ENCODE data around the gene ZNF626. TPM values are rescaled to one million over a fixed set of nuclear protein-coding genes. Genes with fewer than 3 reads are reported as not detected.
A peak's percentile ranks its signal among the peaks of the same experiment; 100 is the strongest.
"Not testable (repeated sequence)": the region's sequence is repeated elsewhere in the genome, so short reads cannot be mapped to it uniquely, and the experiment has no call there.

ZNF626 gene
- 18.1 TPM for polyA plus RNA-seq (ENCODE audit: insufficient read length)

GRCh38 chr19:20661150-20661819 lies at the start of gene ZNF626:
Gene ZNF626, minus strand, starts transcription at chr19:20661571. Its CDS starts 125 bp downstream, at chr19:20661446.
- DNase-seq (ENCODE audit: low read depth), result peak; percentile 98

GRCh38 chr19:20669263-20669662 lies 7.9 kb upstream of the ZNF626 start:
- DNase-seq (ENCODE audit: low read depth), result no peak

GRCh38 chr19:20667281-20667680 lies 5.9 kb upstream of the ZNF626 start:
- no peak for DNase-seq (ENCODE audit: low read depth)

- DNase-seq (ENCODE audit: low read depth), result no peak
These were observed 3.8 kb upstream of the ZNF626 start for GRCh38 chr19:20664901-20665781.

DNA sequence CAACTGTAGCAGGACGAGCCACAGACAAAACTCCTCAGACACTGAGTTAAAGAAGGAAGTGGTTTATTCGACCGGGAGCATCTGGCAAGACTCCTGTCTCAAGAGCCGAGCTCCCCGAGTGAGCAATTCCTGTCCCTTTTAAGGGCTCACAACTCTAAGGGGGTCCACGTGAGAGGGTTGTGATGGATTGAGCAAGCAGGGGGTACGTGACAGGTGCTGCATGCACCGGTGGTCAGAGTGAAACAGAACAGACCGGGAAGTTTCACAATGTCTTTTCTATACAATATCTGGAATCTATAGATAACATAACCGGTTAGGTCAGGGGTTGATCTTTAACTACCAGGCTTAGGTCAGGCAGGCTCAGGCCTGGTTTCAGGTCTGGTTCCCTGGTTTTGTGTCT lies 3.1 kb upstream of the ZNF626 start:
- DNase-seq (ENCODE audit: low read depth), result not testable (repeated sequence)

DNA sequence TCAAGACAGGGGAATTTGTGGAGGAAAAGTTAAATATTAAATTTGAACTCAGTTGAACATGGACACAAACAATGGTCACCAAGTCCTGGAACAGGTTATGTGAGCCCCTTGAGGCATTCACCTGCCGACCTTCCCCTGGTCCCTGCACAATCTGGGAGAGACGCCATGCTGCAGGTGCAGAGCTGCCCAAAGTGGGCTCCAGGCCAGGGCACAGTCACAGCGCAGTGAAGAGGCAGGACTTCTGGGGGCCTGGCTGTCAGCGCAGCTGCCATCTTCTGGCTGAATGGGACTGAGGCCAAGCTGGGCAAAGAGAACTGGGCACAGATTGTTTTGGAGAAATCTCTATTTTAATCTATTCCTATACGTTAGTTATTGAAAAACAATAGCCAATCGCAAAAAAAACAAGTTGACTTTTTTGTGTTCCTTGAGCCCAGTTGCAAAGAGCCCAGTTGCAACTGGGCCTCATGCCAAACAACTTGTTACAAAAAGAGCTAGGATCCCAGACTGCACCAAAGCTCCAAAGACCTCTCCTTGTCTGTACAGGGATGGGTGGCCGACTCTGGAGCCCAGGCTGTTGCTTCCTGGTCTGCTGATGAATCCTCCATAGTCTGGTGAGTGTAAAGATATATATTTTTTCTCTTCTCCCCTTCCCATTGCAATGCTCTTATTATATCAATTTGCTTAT lies 1.2 kb upstream of the ZNF626 start:
- DNase-seq (ENCODE audit: low read depth), result no peak

DNA sequence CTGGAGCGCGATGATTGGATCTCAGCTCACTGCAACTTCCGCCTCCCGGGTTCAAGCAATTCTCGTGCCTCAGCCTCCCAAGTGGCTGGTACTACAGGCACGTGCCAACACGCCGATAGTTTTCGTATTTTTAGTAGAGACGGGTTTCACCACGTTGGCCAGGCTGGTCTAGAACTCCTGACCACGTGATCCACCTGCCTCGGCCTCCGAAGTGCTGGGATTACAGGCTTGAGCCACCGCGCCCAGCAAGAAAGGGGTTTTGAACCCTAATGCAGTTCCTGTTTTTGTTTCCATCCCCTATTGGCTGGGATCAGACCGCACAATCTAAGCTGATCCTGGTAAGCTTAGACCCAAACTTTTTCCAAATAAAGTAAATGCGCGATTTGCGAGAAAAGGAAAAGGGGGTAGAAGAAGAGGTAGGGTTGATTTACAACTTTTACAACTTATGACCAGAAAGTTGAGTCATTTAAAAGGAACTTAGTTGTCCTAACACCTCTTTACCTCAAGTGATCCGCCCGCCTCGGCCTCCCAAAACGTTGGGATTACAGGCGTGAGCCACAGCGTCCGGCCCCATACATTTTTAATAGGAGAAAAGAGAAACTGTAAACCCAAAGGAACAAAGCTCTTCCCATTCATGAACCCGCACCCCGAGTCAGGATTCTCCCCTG lies 764 bp downstream of the ZNF626 start:
- no peak for DNase-seq (ENCODE audit: low read depth)

GRCh38 chr19:20640545-20640944 lies 20.8 kb downstream of the ZNF626 start:
- no peak for DNase-seq (ENCODE audit: low read depth)

DNA sequence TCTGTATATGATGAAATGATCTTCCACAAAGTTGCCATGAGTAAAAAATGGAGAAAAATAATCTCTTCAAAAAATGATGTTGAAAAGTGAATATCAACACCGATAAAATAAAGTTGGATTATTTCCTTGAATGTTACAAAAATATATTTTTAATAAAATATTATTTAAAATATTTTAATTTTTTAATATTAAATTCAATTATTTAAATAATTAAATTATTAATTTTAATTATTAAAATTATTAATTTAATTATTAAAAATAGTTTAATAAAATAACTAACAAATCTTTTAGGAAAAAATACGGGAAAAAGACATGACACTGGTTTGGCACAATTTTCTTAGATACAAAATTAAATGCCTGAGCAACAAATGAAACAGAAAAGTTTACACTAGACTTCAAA lies 21.3 kb downstream of the ZNF626 start:
- DNase-seq (ENCODE audit: low read depth), result no peak

GRCh38 chr19:20624560-20624959 lies 36.8 kb downstream of the ZNF626 start:
- not testable (repeated sequence) for DNase-seq (ENCODE audit: low read depth)

DNA sequence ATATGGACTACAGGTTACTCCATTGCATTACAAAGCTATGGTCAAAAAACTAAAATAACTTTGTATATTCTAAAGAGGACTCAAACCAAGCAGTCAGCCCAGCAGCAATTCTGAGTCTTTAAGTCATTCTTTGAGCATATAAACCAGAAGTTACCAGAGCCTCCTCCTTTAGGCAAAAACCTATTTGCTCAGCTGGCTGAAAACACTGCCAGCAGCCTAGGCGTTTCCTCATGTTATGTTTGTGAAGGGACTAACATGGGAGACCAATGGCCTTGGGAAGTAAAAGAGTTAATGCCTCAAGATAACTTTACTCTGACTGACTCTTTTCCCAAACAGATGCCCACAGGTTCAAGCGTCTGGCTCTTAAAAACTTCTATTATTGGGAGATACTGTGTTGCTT lies 45.3 kb downstream of the ZNF626 start:
- no peak for DNase-seq (ENCODE audit: low read depth)

- not testable (repeated sequence) for DNase-seq (ENCODE audit: low read depth)
These were observed 46.4 kb downstream of the ZNF626 start for GRCh38 chr19:20614971-20615370.

- DNase-seq (ENCODE audit: low read depth), result no peak
These were observed 48.6 kb downstream of the ZNF626 start for GRCh38 chr19:20612711-20613316.

GRCh38 chr19:20611866-20612265 lies 49.5 kb downstream of the ZNF626 start:
- DNase-seq (ENCODE audit: low read depth), result no peak

- no peak for DNase-seq (ENCODE audit: low read depth)
These were observed 53.4 kb downstream of the ZNF626 start for GRCh38 chr19:20607943-20608342.

Other genes with a start within 250 kb of the ZNF626 start
- 14.3 TPM for gene ZNF737, start 95.8 kb downstream of the ZNF626 start, polyA plus RNA-seq (ENCODE audit: insufficient read length)
- 1.8 TPM for gene ZNF66, start 114.7 kb upstream of the ZNF626 start, polyA plus RNA-seq (ENCODE audit: insufficient read length)

Data from forelimb muscle (tissue), 1 donor.